LHCN-M2 (cell line): ENCODE measurements around the gene AQP2. TPM values are rescaled to one million over a fixed set of nuclear protein-coding genes. Genes with fewer than 3 reads are reported as not detected.

Experiments
- DNase-seq: peaks from one replicate; pipeline ENCODE4 v3.0.0-alpha.2; 2012; ENCODE audit warnings: low read depth
- total RNA-seq: library from RNA; depleted of rRNA; stranded (reverse); fragments of >200 nt; gene quantifications from 2 replicates; pipeline ENCODE4 v1.2.3, GENCODE V29; 2014

Gene AQP2
- total RNA-seq, 1 experiment from 2014 or later = not detected

DNA sequence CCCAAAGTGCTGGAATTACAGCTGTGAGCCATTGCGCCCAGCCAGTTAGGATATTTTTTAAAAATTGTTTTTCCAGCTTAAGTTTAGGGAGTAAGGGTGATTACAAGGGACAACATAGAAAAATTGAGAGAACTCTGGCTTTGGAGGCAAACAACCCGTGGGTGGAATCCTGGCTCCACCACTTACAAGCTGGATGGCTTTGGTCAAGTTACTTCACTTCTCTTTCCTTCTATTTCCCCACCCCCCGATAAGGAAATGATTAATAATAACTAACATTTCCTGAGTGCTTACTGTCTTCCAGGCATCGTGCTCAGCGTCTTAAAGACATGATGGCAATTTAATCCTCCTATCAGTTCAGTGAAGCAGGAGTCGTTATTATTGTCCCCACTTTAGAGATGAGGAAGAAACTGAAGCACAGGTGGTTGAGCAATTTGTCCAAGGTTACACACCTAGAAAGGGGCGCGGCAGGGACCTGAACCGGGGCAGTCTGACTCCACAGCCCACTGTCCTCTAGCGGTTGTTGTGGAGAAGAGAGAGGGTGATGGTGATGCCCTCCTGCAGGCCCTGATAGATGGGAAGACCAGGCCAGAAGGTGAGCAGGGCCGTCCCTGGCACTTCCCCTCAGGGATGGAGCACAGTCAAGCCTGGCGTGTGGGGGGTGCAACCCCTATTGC is 30.2 kb upstream of the AQP2 start:
- no peak for DNase-seq

DNA sequence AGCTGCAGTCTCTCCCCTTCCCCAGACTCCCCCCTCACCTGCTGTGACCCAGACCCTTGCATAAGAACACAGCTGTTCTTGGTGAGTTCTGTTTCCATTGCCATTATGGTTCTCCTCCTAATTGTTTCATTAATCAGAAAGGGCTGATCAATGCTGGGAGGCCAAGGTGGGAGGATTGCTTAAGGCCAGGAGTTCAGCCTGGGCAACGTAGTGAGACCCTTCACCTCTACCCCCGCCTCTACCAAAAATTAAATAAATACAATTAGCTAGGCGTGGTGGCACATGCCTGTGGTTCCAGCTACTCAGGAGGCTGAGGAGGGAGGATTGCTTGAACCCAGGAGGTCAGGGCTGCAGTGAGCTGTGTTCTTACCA is 29.6 kb upstream of the AQP2 start:
- no peak for DNase-seq

DNA sequence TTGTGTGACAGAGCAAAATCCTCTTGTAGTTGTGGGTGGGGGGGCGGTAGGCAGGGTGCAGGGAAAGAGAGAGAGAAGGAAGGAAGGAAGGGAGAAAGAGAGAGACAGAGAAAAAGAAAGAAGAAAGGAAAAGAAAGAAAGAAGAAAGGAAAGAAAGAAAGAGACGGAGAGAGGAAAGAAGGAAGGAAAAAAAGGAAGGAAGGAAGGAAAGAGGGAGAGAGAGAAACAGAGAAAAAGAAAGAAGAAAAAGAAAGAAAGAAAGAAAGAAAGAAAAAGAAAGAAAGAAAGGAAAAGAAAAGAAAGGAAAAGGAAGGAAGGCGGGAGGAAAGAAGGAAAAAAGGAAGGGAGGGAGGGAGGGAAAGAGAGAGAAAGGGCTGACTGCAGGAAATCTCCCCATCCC is 29.2 kb upstream of the AQP2 start:
- DNase-seq = no peak

DNA sequence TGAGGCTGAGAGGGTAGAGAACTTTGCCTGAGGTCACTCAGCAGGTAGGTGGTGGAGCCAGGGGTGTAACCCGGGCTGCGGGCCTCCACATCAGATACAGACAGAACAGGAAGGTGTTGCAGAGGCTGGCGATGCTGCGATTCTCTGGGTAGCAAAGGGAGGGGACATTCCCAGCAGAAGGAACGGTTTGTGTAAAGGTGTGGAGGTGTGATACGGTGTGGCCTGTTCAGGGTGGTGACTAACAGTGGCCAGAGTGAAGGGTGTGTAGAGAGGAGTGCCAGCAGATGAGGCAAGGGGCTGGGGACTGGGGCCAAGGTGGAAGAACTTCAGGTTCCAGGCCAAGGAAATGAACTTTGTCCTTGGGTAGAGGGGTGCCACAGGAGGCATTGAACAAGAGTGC is 28.6 kb upstream of the AQP2 start:
- DNase-seq = no peak

DNA sequence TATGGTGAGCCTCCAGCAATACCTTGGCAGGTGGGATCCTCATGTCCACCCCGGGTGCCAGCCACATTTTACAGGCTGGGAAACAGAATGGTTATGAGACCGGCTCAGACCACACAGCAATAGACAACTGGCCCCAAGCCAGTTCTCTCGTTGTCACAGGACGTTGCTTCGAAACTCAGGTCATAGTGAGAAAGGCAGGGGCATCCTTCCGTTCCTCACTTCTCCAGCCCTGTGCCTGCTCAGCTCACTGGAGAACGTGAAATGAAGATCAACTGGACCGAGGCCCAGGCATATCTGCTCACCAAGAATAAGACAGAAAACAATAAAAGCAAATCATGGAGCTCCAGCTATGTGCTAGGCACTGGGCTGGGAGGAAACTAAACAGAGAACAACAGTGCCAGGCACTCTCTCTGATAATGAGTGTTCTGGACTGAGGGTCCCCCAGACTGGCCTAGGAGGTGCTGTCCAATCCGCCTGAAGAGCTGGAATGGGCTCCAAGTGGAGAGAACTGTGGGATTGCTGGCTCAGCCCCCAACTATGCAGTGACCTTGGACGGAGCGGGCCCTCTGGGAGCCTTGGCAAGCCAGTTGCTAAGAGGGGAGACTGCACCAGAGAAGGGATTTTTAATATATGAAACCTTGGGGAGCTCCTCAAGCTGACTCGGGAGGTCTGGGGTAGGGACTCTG is 28.0 kb upstream of the AQP2 start:
- no peak for DNase-seq

DNA sequence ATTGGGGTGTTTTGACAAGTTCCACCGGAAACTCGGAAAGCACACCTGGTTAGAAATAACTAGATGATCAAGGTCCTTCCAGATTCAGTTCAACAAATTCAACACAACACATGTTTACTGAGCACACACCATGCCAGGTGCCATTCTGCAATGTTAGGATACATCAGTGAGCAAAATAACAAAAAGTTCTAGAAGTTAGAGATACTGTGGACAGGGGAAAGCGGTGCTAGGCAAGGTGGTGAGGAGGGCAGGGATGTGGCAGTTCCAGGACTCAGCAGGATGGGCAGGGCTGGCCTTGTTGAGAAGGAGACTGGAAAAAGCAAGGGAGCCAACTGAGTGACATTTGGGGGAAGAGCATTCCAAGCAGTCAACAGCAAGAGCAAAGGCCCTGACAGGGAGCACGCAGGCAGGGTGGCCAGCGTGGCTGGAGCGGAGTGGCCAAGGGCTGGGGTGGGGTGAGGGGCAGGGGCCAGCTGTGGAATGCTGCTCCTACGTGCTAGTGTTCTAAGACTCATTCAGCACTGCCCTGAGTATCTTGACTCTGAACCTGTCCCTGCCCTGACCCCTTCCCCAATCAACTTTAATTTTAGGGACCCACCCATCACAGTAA is 27.4 kb upstream of the AQP2 start:
- DNase-seq = no peak

DNA sequence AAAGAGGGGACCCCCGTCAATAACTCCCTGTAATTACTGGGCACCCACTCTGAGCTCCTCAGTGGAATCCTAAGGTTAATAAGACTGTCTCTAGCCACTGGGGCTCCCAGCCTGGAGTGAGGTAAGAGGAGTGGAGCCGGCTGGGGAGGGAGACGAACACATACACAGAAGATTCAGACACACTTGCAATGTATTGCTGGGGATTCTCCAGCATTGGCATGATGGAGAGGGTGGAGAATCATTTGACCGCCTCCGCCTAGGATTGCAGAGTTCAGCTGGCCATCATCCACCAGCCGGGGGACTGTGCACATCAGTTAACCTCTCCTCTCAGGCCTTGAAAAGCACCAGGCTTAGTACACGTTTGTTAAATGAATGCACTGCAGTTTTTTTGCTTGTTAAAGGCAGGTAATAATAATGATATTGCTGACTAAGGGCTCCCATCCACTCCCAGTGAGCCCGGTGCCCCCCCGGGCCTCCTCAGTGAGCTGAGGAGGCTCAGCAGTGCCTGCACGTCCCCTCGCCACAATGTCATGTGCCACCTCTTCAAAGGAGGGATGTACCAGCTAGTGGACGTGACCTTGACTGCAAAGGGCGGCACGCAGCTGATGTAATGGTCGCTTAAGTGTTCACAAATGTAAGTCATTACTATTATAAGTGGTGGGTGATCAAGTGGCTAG is 26.5 kb upstream of the AQP2 start:
- DNase-seq = no peak

DNA sequence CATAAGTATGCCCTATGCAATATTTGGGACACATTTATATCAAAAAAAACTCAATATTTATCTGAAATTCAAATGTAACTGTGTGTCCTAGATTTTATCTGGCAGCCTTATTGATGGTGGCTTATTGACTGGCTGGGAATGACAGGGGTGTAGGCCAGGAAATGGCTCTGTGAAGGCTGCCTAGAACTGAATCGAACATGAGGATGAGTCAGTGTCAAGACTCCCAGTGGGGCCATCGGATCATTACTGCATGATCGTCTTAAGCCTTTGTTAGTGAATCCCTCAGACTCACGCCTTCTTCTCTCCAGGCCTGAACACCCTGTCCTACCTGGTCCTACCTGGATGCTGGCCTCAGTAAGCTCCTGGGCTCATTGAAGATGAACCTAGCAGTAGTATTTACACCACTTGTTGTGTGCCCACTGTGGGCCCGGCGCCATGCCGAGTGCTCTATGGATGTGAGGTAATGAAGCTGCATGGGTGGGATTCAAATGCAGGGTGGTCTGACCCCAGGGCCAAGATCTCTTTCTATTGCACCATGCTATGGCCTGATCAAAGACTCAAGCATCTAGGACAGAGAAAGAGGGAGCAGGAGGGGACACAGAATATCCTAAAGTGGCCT is 25.8 kb upstream of the AQP2 start:
- DNase-seq = no peak

DNA sequence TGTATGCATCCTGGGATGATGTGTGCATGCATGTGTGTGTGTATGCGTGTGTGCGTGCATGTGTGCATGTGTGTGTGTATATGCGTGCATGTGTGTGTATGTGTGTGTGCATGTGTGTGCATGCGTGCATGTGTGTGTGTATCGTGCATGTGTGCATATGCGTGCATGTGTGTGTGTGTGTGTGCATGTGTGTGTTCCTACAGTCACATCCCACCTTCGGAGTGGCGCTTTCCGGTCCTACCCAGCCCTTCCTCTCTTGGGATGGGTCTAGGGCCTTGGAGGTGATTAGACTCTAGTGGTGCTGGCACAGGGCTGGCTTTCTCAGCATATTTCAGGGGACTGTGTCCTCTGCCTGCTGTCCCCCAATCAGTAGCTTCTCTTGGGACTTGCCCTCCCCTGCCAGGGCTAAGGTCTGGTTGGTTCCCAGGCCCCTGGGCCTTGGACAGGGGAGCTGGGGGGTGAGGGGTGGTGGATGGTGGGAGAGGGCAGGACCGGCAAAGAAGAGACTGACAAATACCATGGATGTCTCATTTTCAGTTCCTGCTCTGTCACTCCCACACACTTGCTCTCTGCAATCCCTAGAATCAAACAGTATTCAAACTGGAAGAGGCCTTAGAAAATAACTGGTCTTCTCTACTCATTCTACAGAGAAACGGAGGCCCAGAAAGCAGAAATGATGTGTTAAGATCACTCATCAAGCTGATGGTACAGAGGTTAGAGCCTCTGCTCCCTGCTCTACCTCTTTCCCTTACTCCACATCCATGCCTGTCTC is 24.9 kb upstream of the AQP2 start:
- DNase-seq = no peak

DNA sequence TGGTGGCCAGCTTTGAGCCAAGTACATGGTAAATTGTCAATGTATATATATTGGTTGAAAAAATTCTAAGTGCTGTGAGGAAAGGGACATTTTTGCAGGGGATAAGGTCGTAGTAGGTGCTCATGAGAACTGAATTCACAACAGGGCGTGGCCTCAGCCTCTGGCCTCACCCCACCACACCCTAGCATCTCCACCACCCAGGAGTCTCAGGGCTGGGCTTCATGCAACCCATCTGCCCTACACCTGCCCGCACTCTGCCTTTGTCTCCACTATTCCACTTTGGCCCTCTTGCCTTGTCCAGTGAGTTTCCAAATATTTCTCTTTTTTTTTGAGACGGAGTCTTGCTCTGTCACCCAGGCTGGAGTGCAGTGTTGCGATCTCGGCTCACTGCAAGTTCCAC is 22.1 kb upstream of the AQP2 start:
- DNase-seq = no peak

DNA sequence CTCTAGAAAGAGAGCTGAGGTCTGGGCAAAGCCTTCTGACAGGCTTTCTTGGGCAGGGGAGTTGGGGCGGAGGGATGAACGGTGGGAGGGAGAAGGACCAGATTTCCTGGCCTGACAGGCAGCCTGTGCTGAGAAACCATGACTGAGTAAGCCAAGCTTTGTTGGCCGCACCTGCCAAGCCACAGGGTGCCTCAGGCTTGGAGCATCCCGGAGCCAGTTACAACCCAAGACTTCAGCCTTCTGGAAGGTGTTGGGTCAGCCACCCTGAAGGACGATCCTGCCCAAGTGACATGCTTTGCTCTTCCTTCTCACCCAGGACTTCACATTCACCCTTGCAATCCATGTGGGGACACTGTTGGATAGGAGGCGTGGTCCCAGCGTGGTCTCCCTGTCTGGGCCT is 21.0 kb upstream of the AQP2 start:
- DNase-seq = no peak

DNA sequence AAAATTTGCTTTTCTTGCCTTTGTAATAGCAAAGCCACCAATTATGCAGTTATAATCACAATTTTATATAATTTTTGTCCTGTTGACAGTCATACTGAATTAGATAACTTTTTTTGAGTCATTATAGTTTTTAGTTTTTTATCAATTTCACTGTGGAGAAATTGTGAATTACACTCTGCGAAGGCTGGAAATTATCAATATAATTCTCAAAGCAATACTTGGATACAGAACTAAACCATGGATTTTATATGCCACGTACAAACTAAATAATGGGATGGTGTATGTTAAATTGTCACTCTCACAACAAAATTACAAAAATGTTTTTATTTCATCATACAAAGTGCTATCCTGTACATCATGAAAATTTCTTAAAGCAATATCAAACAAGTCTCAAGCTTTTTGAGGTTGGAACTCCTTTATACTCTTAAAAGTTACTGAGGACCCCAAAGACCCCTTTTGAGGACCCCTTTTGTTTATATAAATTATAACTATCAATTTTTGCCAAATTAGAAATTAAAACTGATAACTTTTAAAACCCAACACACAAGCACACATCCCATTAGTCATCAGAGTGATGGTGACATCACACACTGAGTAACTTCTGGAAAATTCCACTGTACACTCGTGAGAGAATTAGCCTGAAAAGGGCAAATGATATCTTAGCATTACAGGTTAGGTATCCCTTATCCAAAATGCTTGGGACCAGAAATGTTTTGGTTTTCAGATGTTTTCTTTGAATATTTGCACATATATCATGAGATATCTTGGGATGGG is 19.8 kb upstream of the AQP2 start:
- peak; percentile 70 for DNase-seq

DNA sequence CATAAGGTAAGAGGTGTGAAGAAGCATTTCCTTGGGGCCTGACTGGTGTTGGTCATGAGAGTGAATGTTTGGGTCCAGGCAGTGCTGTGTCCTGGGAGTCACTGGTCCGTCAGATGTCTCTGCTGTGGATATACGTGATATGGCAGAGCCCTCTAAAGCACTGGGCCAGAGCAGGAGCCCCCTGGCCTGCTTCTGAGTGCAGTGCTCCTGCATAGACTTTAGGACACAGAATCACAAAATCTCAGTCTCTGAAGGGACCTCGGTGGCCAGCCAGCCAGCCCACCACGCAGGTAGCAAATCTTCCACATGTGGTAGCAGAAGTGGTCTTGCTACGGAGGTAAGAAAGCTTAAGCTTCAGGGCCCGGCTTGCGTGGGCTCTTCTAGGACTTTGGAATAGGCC is 18.5 kb upstream of the AQP2 start:
- DNase-seq = no peak

DNA sequence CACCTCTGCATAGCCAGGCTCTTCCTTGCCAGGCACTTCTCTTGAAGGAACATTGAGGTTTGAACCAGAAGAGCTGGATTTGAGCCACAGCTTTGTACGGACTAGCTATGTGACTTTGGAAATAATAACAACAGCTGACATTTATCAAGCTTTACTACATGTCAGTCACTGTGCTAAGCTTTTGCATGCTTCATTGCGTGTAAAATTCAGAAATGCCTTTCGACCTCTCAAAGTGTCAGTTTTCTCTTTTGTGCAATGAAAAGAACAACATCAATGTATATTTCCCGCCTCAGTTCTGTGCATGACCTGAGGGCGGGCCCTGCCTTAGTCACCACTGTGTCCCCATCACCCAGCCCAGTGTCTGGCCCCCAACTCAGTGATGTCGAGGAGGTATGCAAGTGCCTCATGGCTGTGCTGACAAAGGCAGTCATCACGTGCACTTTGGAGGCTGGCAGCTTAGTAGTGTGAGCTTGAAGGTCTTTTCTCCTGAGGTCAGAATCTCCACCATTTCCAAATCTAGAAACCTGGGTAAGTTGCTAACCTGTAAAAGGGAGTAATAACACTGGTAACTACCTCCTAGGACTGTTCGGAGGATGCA is 17.9 kb upstream of the AQP2 start:
- DNase-seq = no peak

DNA sequence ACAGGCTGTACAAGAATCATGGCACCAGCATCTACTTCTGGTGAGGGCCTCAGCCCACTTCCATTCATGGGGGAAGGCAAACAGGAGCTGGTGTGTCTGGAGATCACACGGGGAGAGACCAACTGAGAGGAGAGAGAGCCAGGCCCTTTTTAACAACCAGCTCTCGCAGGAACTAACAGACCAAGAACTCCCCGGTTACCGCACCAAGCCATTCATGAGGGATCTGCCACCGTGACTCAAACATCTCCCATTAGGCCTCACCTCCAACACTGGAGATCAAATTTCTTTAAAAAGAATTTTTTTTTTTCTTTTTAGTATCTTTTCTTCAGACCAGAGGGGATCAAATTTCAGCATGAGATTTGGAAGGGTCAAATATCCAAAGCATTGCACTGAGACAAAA is 16.7 kb upstream of the AQP2 start:
- DNase-seq = peak; percentile 54

DNA sequence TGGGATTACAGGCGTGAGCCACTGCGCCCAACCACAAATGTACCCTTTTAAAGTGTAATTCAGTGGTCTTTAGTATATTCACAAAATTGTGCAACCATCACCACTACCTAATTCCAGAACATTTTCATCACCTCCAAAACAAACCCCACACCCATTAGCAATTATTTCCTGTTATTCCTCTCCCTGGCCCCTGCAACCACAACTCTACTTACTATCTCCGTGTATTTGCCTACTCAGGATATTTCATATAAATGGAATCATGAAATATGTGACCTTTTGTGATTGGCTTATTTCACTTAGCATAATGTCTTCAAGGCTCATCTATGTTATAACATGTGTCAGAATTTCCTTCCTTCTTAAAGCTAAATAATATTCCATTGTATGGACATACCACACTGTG is 16.0 kb upstream of the AQP2 start:
- DNase-seq = no peak

DNA sequence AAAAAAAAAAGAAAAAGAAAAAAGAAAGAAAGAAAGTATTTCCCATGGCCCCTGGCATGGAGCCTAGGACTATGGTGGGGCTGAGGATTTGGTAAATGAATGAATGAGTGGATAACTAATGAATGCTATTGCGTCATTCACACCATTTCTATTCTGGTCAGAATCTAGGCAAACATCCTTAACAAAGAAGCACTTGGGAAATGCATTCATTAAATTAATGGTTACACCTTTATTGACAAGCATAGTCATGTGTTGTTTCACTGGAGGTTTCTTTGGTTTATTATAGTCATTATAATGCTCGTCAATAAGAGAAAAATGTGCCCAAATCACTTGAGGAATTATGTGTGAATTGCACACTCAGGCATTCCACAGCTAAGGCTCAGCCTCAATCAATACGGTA is 13.6 kb upstream of the AQP2 start:
- no peak for DNase-seq

DNA sequence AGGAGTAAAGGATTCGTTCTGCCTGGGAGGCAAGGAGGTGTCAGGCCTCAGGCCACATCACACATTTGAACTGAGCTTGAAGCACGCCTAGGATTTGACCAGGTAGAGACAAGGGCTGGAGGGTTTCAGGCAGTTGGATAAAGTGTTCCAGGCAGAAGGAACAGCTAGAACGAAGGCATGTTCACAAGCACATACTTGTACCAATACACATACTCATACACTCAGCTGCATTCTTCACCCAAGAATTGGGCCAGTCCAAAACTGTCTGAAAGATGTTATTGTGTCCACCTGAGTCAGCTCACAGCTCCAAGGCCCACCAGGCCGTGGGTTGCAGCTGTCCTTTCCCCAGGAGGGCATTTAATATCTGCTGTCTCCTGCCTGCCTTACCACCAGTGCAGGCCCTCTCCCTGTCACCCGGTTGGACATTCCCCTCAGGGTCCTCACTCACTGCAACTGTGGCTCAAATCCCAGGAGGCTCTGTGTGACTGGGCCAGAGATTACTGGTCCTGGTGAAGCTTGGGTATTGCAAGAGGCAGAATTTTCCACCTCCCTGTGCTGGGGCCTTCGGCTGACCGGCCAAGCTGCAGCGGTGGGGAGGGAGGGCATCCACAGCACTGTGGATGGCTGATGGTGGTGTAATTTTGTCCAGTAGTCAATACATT is 12.8 kb upstream of the AQP2 start:
- DNase-seq = peak; percentile 18

DNA sequence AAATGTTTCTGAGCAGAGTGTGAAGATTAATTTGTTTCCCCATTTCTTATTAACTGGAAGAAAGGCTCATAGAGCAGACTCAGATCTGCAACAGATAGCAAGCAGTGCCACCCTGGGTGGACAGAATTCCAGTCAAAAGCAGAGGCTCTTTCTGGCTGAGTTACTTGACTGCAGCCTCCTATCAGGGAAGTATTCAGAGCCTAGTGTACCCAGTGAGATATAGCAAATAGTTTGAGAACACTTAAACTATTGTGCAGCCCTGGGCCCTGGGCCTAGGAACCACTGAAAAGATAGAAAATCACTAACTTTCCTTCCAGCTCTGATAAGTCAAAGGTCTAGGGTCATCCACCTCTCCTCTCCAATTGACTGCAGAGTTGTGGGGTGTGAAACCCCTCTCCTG is 11.2 kb upstream of the AQP2 start:
- no peak for DNase-seq

DNA sequence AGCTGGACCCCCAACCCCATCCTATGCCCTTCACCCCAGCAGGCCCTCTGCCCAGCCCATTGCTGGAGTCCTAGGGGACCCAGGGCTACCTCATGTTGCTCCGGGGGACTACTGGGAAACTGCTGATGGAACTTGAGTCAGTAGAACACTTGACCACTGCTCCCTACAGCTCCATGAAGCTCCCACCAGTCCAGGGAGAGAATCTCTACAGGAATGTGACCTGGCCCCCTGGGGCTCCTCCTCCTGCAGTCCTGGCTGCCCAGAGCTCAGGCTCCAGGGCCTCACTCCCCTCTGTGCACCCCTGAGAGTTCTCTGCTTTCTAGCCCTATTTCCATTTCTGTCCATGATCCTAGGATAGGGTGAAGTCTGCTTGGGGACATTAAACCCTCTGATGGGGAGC is 10.8 kb upstream of the AQP2 start:
- DNase-seq = no peak
